Endothelial cell of umbilical vein (primary cell): ENCODE data around the gene SPON2.

Source experiments
- EZH2 ChIP-seq: IDR thresholded peaks from 2 replicates; pipeline ENCODE4 v1.6.1; 2012; ENCODE audit warnings: borderline replicate concordance, low read depth, mild to moderate bottlenecking, moderate library complexity, low read length, inconsistent platforms; ENCODE audit not compliant: severe bottlenecking
- JUN ChIP-seq: IDR thresholded peaks from 2 replicates; pipeline ENCODE4 v1.6.1; 2011; ENCODE audit warnings: borderline replicate concordance, low read depth; ENCODE audit not compliant: insufficient read length, insufficient read depth
- MYC ChIP-seq: IDR thresholded peaks from one replicate; pipeline ENCODE4 v1.6.1; 2011; ENCODE audit warnings: mild to moderate bottlenecking, low read depth, low read length
- POLR2A ChIP-seq: IDR thresholded peaks from 2 replicates; pipeline ENCODE4 v1.6.1; 2012; ENCODE audit warnings: low read depth, mild to moderate bottlenecking, control low read depth, low read length
- TF ChIP-seq, protein P1 (sequence below), 2 donors: IDR thresholded peaks; 1 replicate in 1 of 2; 2 replicates in 1 of 2; pipeline ENCODE4 v1.5.1; 2011; ENCODE audit warnings: low read length in 2 of 2, mild to moderate bottlenecking in 2 of 2, moderate library complexity in 2 of 2, control low read depth in 1 of 2, inconsistent platforms in 1 of 2, low read depth in 1 of 2; ENCODE audit not compliant: insufficient read depth in 1 of 2; ENCODE audit errors: extremely low read depth in 1 of 2

DNA sequence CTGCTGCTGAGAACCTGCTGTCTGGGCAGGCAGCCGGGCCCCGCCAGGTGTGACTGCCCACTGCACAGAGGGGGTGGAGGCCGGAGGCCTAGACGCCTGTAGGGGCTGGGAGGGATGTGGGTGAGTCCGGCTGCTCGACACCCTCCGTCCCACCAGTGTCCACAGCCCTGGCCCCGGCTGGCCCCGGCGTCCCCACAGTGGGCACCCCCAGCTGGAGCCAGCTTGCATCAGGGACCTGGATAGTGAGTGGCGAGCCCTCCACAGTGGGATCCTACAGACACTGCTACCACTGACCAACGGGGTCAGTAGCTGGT is 34.7 kb upstream of the SPON2 start:
- no peak for TF ChIP-seq MYC
- TF ChIP-seq POLR2A = no peak
- TF ChIP-seq, protein P1, sequence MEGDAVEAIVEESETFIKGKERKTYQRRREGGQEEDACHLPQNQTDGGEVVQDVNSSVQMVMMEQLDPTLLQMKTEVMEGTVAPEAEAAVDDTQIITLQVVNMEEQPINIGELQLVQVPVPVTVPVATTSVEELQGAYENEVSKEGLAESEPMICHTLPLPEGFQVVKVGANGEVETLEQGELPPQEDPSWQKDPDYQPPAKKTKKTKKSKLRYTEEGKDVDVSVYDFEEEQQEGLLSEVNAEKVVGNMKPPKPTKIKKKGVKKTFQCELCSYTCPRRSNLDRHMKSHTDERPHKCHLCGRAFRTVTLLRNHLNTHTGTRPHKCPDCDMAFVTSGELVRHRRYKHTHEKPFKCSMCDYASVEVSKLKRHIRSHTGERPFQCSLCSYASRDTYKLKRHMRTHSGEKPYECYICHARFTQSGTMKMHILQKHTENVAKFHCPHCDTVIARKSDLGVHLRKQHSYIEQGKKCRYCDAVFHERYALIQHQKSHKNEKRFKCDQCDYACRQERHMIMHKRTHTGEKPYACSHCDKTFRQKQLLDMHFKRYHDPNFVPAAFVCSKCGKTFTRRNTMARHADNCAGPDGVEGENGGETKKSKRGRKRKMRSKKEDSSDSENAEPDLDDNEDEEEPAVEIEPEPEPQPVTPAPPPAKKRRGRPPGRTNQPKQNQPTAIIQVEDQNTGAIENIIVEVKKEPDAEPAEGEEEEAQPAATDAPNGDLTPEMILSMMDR (IDR thresholded peaks at IDR 0.05; ENCODE audit: extremely low read depth in 1 of 2, insufficient read depth in 1 of 2, low read depth in 1 of 2, low read length in 2 of 2) = no peak
- TF ChIP-seq EZH2 = no peak
- TF ChIP-seq JUN = no peak
